ENCODE results near the gene RPN2. TPM values are rescaled to one million over a fixed set of nuclear protein-coding genes. Genes with fewer than 3 reads are reported as not detected.

RPN2 gene
- total and polyA plus RNA-seq, 9 of the 15 experiments (the other 6 are each of a cell fraction or from before 2014, with no cell fraction given), result 168 to 548 (median 325) TPM

- TF ChIP-seq MLLT1 (IDR thresholded peaks at IDR 0.05), result no peak
- TF ChIP-seq CBX2 (IDR thresholded peaks at IDR 0.05; ENCODE audit: insufficient read depth, low read length, poor library complexity, severe bottlenecking), result no peak
- no peak for TF ChIP-seq TFE3 (CRISPR knock-in tag; IDR thresholded peaks at IDR 0.05)
- TF ChIP-seq PML (IDR thresholded peaks at IDR 0.05; ENCODE audit: low read length), result no peak
- no peak for TF ChIP-seq PKNOX1 (IDR thresholded peaks at IDR 0.05)
- TF ChIP-seq HDGF (IDR thresholded peaks at IDR 0.05), result no peak
- no peak for TF ChIP-seq DIDO1 (tag; IDR thresholded peaks at IDR 0.05; ENCODE audit: low read depth)
- TF ChIP-seq SAFB (IDR thresholded peaks at IDR 0.05; ENCODE audit: borderline replicate concordance, low read depth, low read length), result no peak
- no peak for TF ChIP-seq NCOR1 (IDR thresholded peaks at IDR 0.05)
- peak; percentile 23; the same call in 1 of the 2 replicates for TF ChIP-seq MAX (CRISPR knock-in tag; IDR thresholded peaks at IDR 0.05)
- TF ChIP-seq ZNF766 (CRISPR knock-in tag; conservative IDR thresholded peaks at IDR 0.05), result peak; percentile 83
- no peak for TF ChIP-seq NR2C1 (IDR thresholded peaks at IDR 0.05)
- peak; percentile 23; the same call in 1 of the 2 replicates for TF ChIP-seq NR2C1 (tag; IDR thresholded peaks at IDR 0.05)
- no peak for TF ChIP-seq XRCC4 (IDR thresholded peaks at IDR 0.05; ENCODE audit: extremely low read depth, insufficient read depth, insufficient read length)
- TF ChIP-seq EZH2 (IDR thresholded peaks at IDR 0.05; ENCODE audit: borderline replicate concordance, low read depth, low read length), result no peak
- no peak for TF ChIP-seq ATF7 (IDR thresholded peaks at IDR 0.05)
- no peak for TF ChIP-seq TRIM25 (IDR thresholded peaks at IDR 0.05; ENCODE audit: borderline replicate concordance)
- TF ChIP-seq ZZZ3 (IDR thresholded peaks at IDR 0.05), result no peak
- TF ChIP-seq ZNF197 (CRISPR knock-in tag; IDR thresholded peaks at IDR 0.05; ENCODE audit: low read depth), result 0 out of 2 replicates have a peak, but pooled peaks have one; percentile 21
- TF ChIP-seq KLF1 (tag; IDR thresholded peaks at IDR 0.05), result no peak
- no peak for TF ChIP-seq THRB (CRISPR knock-in tag; conservative IDR thresholded peaks at IDR 0.05)
These were observed 109.0 kb downstream of the RPN2 start (continued) for GRCh38 chr20:37288091-37288490.
